UCSD-AML1 (cell line): ENCODE data around the gene LCNL1.

Experiments used
- DNase-seq: peaks from one replicate; lab custom pipeline; 2025; ENCODE audit not compliant: unreplicated experiment; lab: John Stamatoyannopoulos, UW

Gene LCNL1

GRCh38 chr9:137009217-137009616 is 26.4 kb downstream of the LCNL1 start:
- no peak for DNase-seq

- DNase-seq = no peak
These were observed 27.3 kb downstream of the LCNL1 start for GRCh38 chr9:137009938-137010732.

- no peak for DNase-seq
These were observed 28.4 kb downstream of the LCNL1 start for GRCh38 chr9:137011156-137011555.

GRCh38 chr9:137011907-137012675 is 29.3 kb downstream of the LCNL1 start:
- no peak for DNase-seq

- no peak for DNase-seq
These were observed 30.1 kb downstream of the LCNL1 start for GRCh38 chr9:137012694-137013570.

GRCh38 chr9:137013571-137013940 is 30.8 kb downstream of the LCNL1 start:
- no peak for DNase-seq

GRCh38 chr9:137014166-137014565 is 31.4 kb downstream of the LCNL1 start:
- DNase-seq = no peak

GRCh38 chr9:137014776-137015539 is 32.2 kb downstream of the LCNL1 start:
- no peak for DNase-seq

GRCh38 chr9:137015540-137015930 is 32.7 kb downstream of the LCNL1 start:
- no peak for DNase-seq

- no peak for DNase-seq
These were observed 33.2 kb downstream of the LCNL1 start for GRCh38 chr9:137015976-137016375.

GRCh38 chr9:137016436-137016835 is 33.6 kb downstream of the LCNL1 start:
- no peak for DNase-seq

GRCh38 chr9:137017071-137017470 is 34.3 kb downstream of the LCNL1 start:
- DNase-seq = no peak

- no peak for DNase-seq
These were observed 35.2 kb downstream of the LCNL1 start for GRCh38 chr9:137017791-137018497.

- no peak for DNase-seq
These were observed 36.2 kb downstream of the LCNL1 start for GRCh38 chr9:137018761-137019559.

GRCh38 chr9:137019891-137020683 is 37.3 kb downstream of the LCNL1 start:
- DNase-seq = no peak

- no peak for DNase-seq
These were observed 38.2 kb downstream of the LCNL1 start for GRCh38 chr9:137020771-137021567.

GRCh38 chr9:137021568-137021978 is 38.8 kb downstream of the LCNL1 start:
- no peak for DNase-seq
